AG04450 (cell line): ENCODE results near the gene CABYR. TPM values are rescaled to one million over a fixed set of nuclear protein-coding genes. Genes with fewer than 3 reads are reported as not detected.

Experiments used
- CTCF ChIA-PET: fragments of 300-600, 350-600 bp; formaldehyde crosslinking; extraction: SDS; loops from one replicate; lab custom pipeline; 2022; ENCODE audit warnings: antibody characterized with exemption, inconsistent platforms; lab: Charles Lee
- POLR2A ChIA-PET: fragments of 350-600 bp; formaldehyde crosslinking; extraction: SDS; loops from one replicate; lab custom pipeline; 2021; ENCODE audit warnings: antibody characterized with exemption, inconsistent platforms; lab: Yijun Ruan, JAX
- DNase-seq: peaks from one replicate; pipeline ENCODE4 v3.0.0-alpha.2; 2011; ENCODE audit warnings: low read depth, low spot score
- H3K27ac ChIP-seq: one replicate; pipeline ENCODE4 v1.5.1; 2012; ENCODE audit warnings: low read depth, low read length, control low read depth
- H3K27me3 ChIP-seq: one replicate; pipeline ENCODE4 v1.6.0; 2012; ENCODE audit warnings: low read length; ENCODE audit not compliant: control insufficient read depth, insufficient read depth
- H3K4me3 ChIP-seq: 2 replicates; pipeline ENCODE4 v1.5.1; 2011; ENCODE audit warnings: mild to moderate bottlenecking, low read depth, low read length, control low read depth
- H3K9me3 ChIP-seq: 2 replicates; pipeline ENCODE4 v1.5.1; 2012; ENCODE audit warnings: low read length; ENCODE audit not compliant: control insufficient read depth, insufficient read depth
- polyA plus RNA-seq: library from polyadenylated mRNA; depleted of rRNA; stranded (reverse); fragments of >200 nt; gene quantifications from 2 replicates; pipeline ENCODE4 v1.2.3, GENCODE V29; 2011; rRNA removed
- small RNA-seq: library from RNA; depleted of rRNA; stranded (forward); fragments of <200 nt; gene quantifications from one replicate; pipeline ENCODE3, GENCODE V24; 2012; ENCODE audit warnings: low read depth; ENCODE audit not compliant: insufficient read length
- TF ChIP-seq, protein P1 (sequence below): IDR thresholded peaks from 2 replicates; pipeline ENCODE4 v1.5.1; 2011; ENCODE audit warnings: low read depth, low read length, control low read depth, inconsistent platforms

Gene CABYR
- polyA plus RNA-seq, 1 experiment: 11.8 TPM

DNA sequence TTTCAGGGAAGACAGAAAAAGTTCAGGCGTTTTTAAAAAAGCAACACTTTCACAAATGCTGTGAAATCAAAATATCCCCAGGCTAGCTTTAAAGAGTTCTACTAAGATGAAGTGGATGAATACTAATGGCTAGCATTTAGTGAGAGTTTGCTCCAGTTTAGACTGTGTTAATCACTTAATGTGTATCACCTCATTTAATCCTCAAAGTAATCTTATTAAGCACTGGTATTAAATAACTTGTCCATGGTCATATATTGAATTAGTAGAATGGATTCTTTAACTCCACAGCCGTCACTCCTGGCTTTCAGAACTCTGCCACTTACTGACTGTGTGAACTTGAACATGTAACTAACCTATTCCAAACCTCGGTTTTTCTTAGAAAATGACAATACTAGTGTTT is 66.0 kb downstream of the CABYR start:
- no peak overlapping the region for H3K27ac ChIP-seq
- H3K27me3 ChIP-seq: no peaks in the 10 kb centered on the region
- no peaks in the 10 kb centered on the region for H3K9me3 ChIP-seq
- ChIA-PET POLR2A (no interaction called here), CTCF (interaction anchor here (1.7 kb wide), 1 partner anchor 28 kb away, joined by 6 read pairs; no protein-coding TSS in a partner anchor)
- DNase-seq: no peak
- no peak overlapping the region for H3K4me3 ChIP-seq
- TF ChIP-seq, protein P1, sequence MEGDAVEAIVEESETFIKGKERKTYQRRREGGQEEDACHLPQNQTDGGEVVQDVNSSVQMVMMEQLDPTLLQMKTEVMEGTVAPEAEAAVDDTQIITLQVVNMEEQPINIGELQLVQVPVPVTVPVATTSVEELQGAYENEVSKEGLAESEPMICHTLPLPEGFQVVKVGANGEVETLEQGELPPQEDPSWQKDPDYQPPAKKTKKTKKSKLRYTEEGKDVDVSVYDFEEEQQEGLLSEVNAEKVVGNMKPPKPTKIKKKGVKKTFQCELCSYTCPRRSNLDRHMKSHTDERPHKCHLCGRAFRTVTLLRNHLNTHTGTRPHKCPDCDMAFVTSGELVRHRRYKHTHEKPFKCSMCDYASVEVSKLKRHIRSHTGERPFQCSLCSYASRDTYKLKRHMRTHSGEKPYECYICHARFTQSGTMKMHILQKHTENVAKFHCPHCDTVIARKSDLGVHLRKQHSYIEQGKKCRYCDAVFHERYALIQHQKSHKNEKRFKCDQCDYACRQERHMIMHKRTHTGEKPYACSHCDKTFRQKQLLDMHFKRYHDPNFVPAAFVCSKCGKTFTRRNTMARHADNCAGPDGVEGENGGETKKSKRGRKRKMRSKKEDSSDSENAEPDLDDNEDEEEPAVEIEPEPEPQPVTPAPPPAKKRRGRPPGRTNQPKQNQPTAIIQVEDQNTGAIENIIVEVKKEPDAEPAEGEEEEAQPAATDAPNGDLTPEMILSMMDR: no peak

- POLR2A ChIA-PET: no interaction called here
- DNase-seq: no peak
Measured at GRCh38 chr18:24208270-24209035, 69.6 kb downstream of the CABYR start.

GRCh38 chr18:24209558-24209957 is 70.7 kb downstream of the CABYR start:
- H3K4me3 ChIP-seq: no peak overlapping the region
- H3K9me3 ChIP-seq: no peaks in the 10 kb centered on the region
- POLR2A ChIA-PET: interaction anchor here (0.6 to 1.0 kb wide), 2 partner anchors 58 to 71 kb away, joined by 3 to 6 read pairs; partner anchors contain the start of gene CABYR
- no peak overlapping the region for H3K27ac ChIP-seq
- TF ChIP-seq, protein P1: no peak
- no peaks in the 10 kb centered on the region for H3K27me3 ChIP-seq
- no peak for DNase-seq
- CTCF ChIA-PET: interaction anchor here (1.0 kb wide), 1 partner anchor 33 kb away, joined by 3 read pairs; no protein-coding TSS in a partner anchor

More at GRCh38 chr18:24208270-24209035, 69.6 kb downstream of the CABYR start:
- CTCF ChIA-PET: interaction anchor here (1.0 kb wide), 1 partner anchor 32 kb away, joined by 3 read pairs; no protein-coding TSS in a partner anchor
- TF ChIP-seq, protein P1: no peak
- H3K27me3 ChIP-seq: no peaks in the 10 kb centered on the region
- H3K27ac ChIP-seq: no peak overlapping the region
- H3K9me3 ChIP-seq: no peaks in the 10 kb centered on the region
- no peak overlapping the region for H3K4me3 ChIP-seq

Small RNA genes lying within 50 kb of the gene (small RNA-seq; reads per million reads assigned to genes)
- not detected for gene RF00017
- gene RNA5SP452: not detected
- gene RNU5A-6P: not detected

Other genes starting within 250 kb of the CABYR start
- 18.6 and 24.3 TPM in 2 replicates for gene TTC39C, start 124.3 kb upstream of the CABYR start, polyA plus RNA-seq